ENCODE results near the gene BAIAP2. TPM values are rescaled to one million over a fixed set of nuclear protein-coding genes. Genes with fewer than 3 reads are reported as not detected.

The BAIAP2 gene
- total and polyA plus RNA-seq, 2 of the 13 experiments (the other 11 are each of a cell fraction or from before 2014, with no cell fraction given) = 22.5 to 24.0 TPM

DNA sequence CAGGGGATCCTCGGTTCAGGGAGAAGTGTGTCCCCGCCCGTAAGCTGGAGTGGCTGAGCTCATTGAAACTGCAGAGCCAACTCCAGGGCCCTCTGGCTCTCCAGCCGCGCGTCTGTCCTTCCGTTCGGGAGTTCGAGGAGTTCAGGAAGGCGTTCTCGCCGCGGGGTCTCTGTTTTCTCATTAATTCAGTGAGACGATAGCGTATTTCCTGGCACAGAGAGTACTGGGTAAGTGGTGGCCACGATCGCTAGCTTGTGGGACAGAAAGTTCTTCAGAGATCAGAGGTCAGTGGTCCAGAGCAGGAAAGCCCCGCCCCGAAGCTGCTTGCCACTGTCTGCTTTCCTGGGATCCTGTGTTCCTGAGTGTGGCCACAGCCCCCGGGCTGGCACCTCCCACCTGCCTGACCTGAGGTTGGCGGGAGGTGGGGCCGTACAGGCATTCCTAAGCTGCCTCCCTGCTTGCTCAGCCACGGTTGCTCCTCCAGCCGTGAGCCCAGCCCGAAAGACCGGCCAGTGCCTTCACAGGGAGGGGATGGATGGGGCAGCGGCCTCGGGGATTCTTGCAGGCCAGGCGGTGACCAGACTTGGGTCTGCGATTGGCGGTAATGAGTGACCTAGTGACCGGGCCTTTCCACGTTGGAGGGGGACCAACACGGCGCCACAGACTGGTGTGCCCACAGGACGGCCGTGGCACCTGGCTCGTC, 8.9 kb downstream of the BAIAP2 start (continued):
- TF ChIP-seq, protein P1, sequence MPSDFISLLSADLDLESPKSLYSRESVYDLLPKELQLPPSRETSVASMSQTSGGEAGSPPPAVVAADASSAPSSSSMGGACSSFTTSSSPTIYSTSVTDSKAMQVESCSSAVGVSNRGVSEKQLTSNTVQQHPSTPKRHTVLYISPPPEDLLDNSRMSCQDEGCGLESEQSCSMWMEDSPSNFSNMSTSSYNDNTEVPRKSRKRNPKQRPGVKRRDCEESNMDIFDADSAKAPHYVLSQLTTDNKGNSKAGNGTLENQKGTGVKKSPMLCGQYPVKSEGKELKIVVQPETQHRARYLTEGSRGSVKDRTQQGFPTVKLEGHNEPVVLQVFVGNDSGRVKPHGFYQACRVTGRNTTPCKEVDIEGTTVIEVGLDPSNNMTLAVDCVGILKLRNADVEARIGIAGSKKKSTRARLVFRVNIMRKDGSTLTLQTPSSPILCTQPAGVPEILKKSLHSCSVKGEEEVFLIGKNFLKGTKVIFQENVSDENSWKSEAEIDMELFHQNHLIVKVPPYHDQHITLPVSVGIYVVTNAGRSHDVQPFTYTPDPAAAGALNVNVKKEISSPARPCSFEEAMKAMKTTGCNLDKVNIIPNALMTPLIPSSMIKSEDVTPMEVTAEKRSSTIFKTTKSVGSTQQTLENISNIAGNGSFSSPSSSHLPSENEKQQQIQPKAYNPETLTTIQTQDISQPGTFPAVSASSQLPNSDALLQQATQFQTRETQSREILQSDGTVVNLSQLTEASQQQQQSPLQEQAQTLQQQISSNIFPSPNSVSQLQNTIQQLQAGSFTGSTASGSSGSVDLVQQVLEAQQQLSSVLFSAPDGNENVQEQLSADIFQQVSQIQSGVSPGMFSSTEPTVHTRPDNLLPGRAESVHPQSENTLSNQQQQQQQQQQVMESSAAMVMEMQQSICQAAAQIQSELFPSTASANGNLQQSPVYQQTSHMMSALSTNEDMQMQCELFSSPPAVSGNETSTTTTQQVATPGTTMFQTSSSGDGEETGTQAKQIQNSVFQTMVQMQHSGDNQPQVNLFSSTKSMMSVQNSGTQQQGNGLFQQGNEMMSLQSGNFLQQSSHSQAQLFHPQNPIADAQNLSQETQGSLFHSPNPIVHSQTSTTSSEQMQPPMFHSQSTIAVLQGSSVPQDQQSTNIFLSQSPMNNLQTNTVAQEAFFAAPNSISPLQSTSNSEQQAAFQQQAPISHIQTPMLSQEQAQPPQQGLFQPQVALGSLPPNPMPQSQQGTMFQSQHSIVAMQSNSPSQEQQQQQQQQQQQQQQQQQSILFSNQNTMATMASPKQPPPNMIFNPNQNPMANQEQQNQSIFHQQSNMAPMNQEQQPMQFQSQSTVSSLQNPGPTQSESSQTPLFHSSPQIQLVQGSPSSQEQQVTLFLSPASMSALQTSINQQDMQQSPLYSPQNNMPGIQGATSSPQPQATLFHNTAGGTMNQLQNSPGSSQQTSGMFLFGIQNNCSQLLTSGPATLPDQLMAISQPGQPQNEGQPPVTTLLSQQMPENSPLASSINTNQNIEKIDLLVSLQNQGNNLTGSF (CRISPR knock-in tag; IDR thresholded peaks at IDR 0.05) = 0 out of 2 replicates have a peak, but pooled peaks have one; percentile 52
- TF ChIP-seq ZNF607 (CRISPR knock-in tag; IDR thresholded peaks at IDR 0.05; ENCODE audit: borderline replicate concordance) (no peak), SIN3A (IDR thresholded peaks at IDR 0.05; ENCODE audit: borderline replicate concordance, low read depth, low read length) (no peak), SMAD1 (CRISPR knock-in tag; IDR thresholded peaks at IDR 0.05; ENCODE audit: borderline replicate concordance, low read depth) (0 out of 2 replicates have a peak, but pooled peaks have one; percentile 21), PRMT3 (CRISPR knock-in tag; IDR thresholded peaks at IDR 0.05; ENCODE audit: borderline replicate concordance, low read depth) (no peak), REL (CRISPR knock-in tag; conservative IDR thresholded peaks at IDR 0.05) (no peak), ZNF382 (CRISPR knock-in tag; IDR thresholded peaks at IDR 0.05; ENCODE audit: borderline replicate concordance) (no peak), HDAC1 (CRISPR knock-in tag; IDR thresholded peaks at IDR 0.05) (peak; percentile 54), JARID2 (CRISPR knock-in tag; IDR thresholded peaks at IDR 0.05; ENCODE audit: insufficient replicate concordance) (no peak), BCLAF1 (IDR thresholded peaks at IDR 0.05) (no peak), RFX3 (CRISPR knock-in tag; IDR thresholded peaks at IDR 0.05) (no peak), FOSL2 (CRISPR knock-in tag; IDR thresholded peaks at IDR 0.05) (peak; percentile 89), ZNF878 (CRISPR knock-in tag; IDR thresholded peaks at IDR 0.05) (no peak), MBD4 (IDR thresholded peaks at IDR 0.05; ENCODE audit: borderline replicate concordance, low read length) (no peak), FOXK1 (CRISPR knock-in tag; IDR thresholded peaks at IDR 0.05; ENCODE audit: borderline replicate concordance, low read depth) (no peak)
- TF ChIP-seq, protein P2, sequence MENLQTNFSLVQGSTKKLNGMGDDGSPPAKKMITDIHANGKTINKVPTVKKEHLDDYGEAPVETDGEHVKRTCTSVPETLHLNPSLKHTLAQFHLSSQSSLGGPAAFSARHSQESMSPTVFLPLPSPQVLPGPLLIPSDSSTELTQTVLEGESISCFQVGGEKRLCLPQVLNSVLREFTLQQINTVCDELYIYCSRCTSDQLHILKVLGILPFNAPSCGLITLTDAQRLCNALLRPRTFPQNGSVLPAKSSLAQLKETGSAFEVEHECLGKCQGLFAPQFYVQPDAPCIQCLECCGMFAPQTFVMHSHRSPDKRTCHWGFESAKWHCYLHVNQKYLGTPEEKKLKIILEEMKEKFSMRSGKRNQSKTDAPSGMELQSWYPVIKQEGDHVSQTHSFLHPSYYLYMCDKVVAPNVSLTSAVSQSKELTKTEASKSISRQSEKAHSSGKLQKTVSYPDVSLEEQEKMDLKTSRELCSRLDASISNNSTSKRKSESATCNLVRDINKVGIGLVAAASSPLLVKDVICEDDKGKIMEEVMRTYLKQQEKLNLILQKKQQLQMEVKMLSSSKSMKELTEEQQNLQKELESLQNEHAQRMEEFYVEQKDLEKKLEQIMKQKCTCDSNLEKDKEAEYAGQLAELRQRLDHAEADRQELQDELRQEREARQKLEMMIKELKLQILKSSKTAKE (CRISPR knock-in tag; IDR thresholded peaks at IDR 0.05; ENCODE audit: borderline replicate concordance) = peak; percentile 20; the same call in 1 of the 2 replicates
- TF ChIP-seq, protein P3, sequence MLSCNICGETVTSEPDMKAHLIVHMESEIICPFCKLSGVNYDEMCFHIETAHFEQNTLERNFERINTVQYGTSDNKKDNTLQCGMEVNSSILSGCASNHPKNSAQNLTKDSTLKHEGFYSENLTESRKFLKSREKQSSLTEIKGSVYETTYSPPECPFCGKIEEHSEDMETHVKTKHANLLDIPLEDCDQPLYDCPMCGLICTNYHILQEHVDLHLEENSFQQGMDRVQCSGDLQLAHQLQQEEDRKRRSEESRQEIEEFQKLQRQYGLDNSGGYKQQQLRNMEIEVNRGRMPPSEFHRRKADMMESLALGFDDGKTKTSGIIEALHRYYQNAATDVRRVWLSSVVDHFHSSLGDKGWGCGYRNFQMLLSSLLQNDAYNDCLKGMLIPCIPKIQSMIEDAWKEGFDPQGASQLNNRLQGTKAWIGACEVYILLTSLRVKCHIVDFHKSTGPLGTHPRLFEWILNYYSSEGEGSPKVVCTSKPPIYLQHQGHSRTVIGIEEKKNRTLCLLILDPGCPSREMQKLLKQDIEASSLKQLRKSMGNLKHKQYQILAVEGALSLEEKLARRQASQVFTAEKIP (CRISPR knock-in tag; IDR thresholded peaks at IDR 0.05; ENCODE audit: borderline replicate concordance) = no peak
